GM12878 (cell line): ENCODE data around the gene MEN1. TPM values are rescaled to one million over a fixed set of nuclear protein-coding genes. Genes with fewer than 3 reads are reported as not detected.

Experiments
- ATAC-seq: fragments of 200-7000 bp; cut with Tn5 transposase; 3 replicates; pipeline ENCODE4 v1.9.1; 2020; ENCODE audit warnings: mild to moderate bottlenecking, moderate library complexity
- BruUV-seq: library from RNA; stranded (reverse); fragments of 400-500 nt; replicated peaks from 2 replicates; lab custom pipeline; 2021; lab: Mats Ljungman, UMichigan
- CTCF ChIA-PET: fragments of 300-600 bp; sonication (Branson Sonifier 250); formaldehyde crosslinking; extraction: SDS; loops from one replicate; lab custom pipeline; 2021; ENCODE audit warnings: inconsistent platforms; lab: Yijun Ruan, JAX
- POLR2A ChIA-PET: fragments of 350-600 bp; formaldehyde crosslinking; extraction: SDS; loops from one replicate; lab custom pipeline; 2021; ENCODE audit warnings: inconsistent platforms; lab: Charles Lee
- RAD21 ChIA-PET: fragments of 300-600 bp; sonication (Branson Sonifier 250); formaldehyde crosslinking; loops from one replicate; lab custom pipeline; 2023; ENCODE audit warnings: antibody characterized with exemption; ENCODE audit not compliant: unreplicated experiment; lab: Charles Lee
- SMC1A ChIA-PET: fragments of 300-600 bp; sonication (Branson Sonifier 250); formaldehyde crosslinking; loops from one replicate; lab custom pipeline; 2023; ENCODE audit not compliant: unreplicated experiment, uncharacterized antibody; lab: Charles Lee
- DNase-seq: peaks from one replicate; pipeline ENCODE4 v3.0.0-alpha.2; 2011; ENCODE audit warnings: low read depth, low spot score
- FAIRE-seq: peaks from 3 replicates; lab custom pipeline; 2011; peaks lifted over from hg19 to GRCh38; lab: Jason Lieb, UNC
- H2AFZ ChIP-seq: 2 replicates; pipeline ENCODE4 v1.6.0; 2011; ENCODE audit warnings: low read depth, low read length, control low read depth; ENCODE audit not compliant: control insufficient read depth
- H3K27ac ChIP-seq: 2 replicates; pipeline ENCODE4 v1.5.1; 2011; ENCODE audit warnings: control low read depth; ENCODE audit not compliant: control insufficient read depth, insufficient read depth
- H3K27me3 ChIP-seq, 2 experiments: replicated peaks in 1 of 2; 2 replicates each; pipeline versions ENCODE4 v1.6.0 to v1.6.1; 2011; ENCODE audit warnings: low read length in 1 of 2; ENCODE audit not compliant: control insufficient read depth in 2 of 2, insufficient read depth in 2 of 2
- H3K36me3 ChIP-seq, 2 experiments: 2 replicates each; pipeline ENCODE4 v1.5.1; 2011; ENCODE audit warnings: low read length in 1 of 2; ENCODE audit not compliant: control insufficient read depth in 2 of 2, insufficient read depth in 2 of 2
- H3K4me1 ChIP-seq: 2 replicates; pipeline ENCODE4 v1.6.1; 2011; ENCODE audit warnings: mild to moderate bottlenecking, low read length, moderate library complexity, mixed read lengths; ENCODE audit not compliant: control insufficient read depth, insufficient read depth
- H3K4me2 ChIP-seq: 2 replicates; pipeline ENCODE4 v1.6.0; 2011; ENCODE audit warnings: control low read depth; ENCODE audit not compliant: control insufficient read depth, insufficient read depth
- H3K4me3 ChIP-seq: fragments of 200-600 bp; sonication (generic); 2 replicates; pipeline ENCODE4 v1.5.1; 2016
- H3K79me2 ChIP-seq: 2 replicates; pipeline ENCODE4 v1.6.0; 2011; ENCODE audit warnings: low read length; ENCODE audit not compliant: control insufficient read depth, insufficient read depth
- H3K9ac ChIP-seq: 2 replicates; pipeline ENCODE4 v1.8.0; 2011; ENCODE audit warnings: low read length, control low read depth, mixed read lengths; ENCODE audit not compliant: control insufficient read depth, insufficient read depth
- H3K9me3 ChIP-seq: replicated peaks from 3 replicates; pipeline ENCODE4 v1.5.1; 2011; ENCODE audit warnings: mild to moderate bottlenecking, low read length; ENCODE audit not compliant: control insufficient read depth, insufficient read depth
- H4K20me1 ChIP-seq: 2 replicates; pipeline ENCODE4 v1.6.0; 2011; ENCODE audit not compliant: control insufficient read depth, insufficient read depth
- CBFB ChIP-seq: IDR thresholded peaks from 2 replicates; pipeline ENCODE4 v1.6.1; 2016; ENCODE audit warnings: antibody characterized with exemption, low read depth
- EGR1 ChIP-seq, 2 experiments: IDR thresholded peaks; 1 replicate in 1 of 2; 2 replicates in 1 of 2; pipeline ENCODE4 v1.6.1; 2011 to 2012; ENCODE audit warnings: low read depth in 2 of 2, low read length in 2 of 2, borderline replicate concordance in 1 of 2, mild to moderate bottlenecking in 1 of 2, moderate library complexity in 1 of 2
- HSF1 ChIP-seq: fragments of 150-350 bp; IDR thresholded peaks from 2 replicates; pipeline ENCODE4 v1.6.1; 2014; ENCODE audit warnings: mild to moderate bottlenecking, low read depth, low read length
- MTA3 ChIP-seq: IDR thresholded peaks from 2 replicates; pipeline ENCODE4 v1.6.1; 2012; ENCODE audit warnings: low read length, inconsistent platforms, borderline replicate concordance
- NFIC ChIP-seq: IDR thresholded peaks from 2 replicates; pipeline ENCODE4 v1.6.1; 2012; ENCODE audit warnings: low read depth, mild to moderate bottlenecking, inconsistent platforms, low read length, moderate library complexity
- NFYA ChIP-seq: IDR thresholded peaks from 2 replicates; pipeline ENCODE4 v1.6.1; 2011; ENCODE audit warnings: low read depth, mild to moderate bottlenecking, low read length, improper control_type of control experiment, borderline replicate concordance
- RELB ChIP-seq: fragments of 450-650 bp; IDR thresholded peaks from 2 replicates; pipeline ENCODE4 v1.6.1; 2017; ENCODE audit warnings: low read depth, mild to moderate bottlenecking, moderate library complexity
- SMAD1 ChIP-seq: fragments of 450-650 bp; IDR thresholded peaks from 2 replicates; pipeline ENCODE4 v1.6.1; 2018; ENCODE audit warnings: mild to moderate bottlenecking, low read depth; ENCODE audit not compliant: partially characterized antibody
- WGBS: methylation state at CpG from one replicate; pipeline ENCODE4 v1.1.6; 2016; ENCODE audit warnings: low lambda C conversion rate; ENCODE audit not compliant: insufficient replicate concordance, insufficient coverage; ENCODE audit errors: missing lambda C conversion rate; 5-methylcytosine and 5-hydroxymethylcytosine counted together
- in situ Hi-C: fragments of 300-500 bp; cut with MboI; formaldehyde crosslinking; loops from 9 replicates; pipeline ENCODE4 v1.14.3; 2018; ENCODE audit warnings: mixed read lengths
- intact Hi-C: fragments of 100-400 bp; cut with micrococcal nuclease; formaldehyde crosslinking; loops from one replicate; pipeline ENCODE4 v1.14.2; 2022; ENCODE audit not compliant: unreplicated experiment
- polyA plus RNA-seq, 11 experiments: library from polyadenylated mRNA; depleted of rRNA in 4 of 11; unstranded in 6 of 11; stranded (reverse) in 5 of 11; fragments of >200 nt; fragmentation: Nextera tagmentation in 4 of 11; fragmentation: Illumina TruSeq in 1 of 11; extraction: Ambion mirVana in 4 of 11; extraction: Trizol in 1 of 11; gene quantifications; 1 replicate in 1 of 11; 2 replicates in 10 of 11; pipeline versions ENCODE4 v1.2.1 to v1.2.3, GENCODE V29; 2011 to 2016; ENCODE audit warnings: inconsistent platforms in 2 of 11, missing spikeins in 2 of 11, low read depth in 1 of 11
- total RNA-seq, 4 experiments: library from RNA; depleted of rRNA in 3 of 4; stranded (reverse); fragments of >200 nt in 3 of 4; fragmentation: Illumina TruSeq in 1 of 4; extraction: Trizol in 1 of 4; gene quantifications; 2 replicates each; pipeline versions ENCODE4 v1.2.1 to v1.2.3, GENCODE V29; 2013 to 2021
- TF ChIP-seq, protein P1 (sequence below): IDR thresholded peaks from 2 replicates; pipeline ENCODE4 v1.6.1; 2011; ENCODE audit warnings: borderline replicate concordance, low read depth, mild to moderate bottlenecking, moderate library complexity, low read length; ENCODE audit not compliant: insufficient read depth, poor library complexity, severe bottlenecking

MEN1 gene
- total and polyA plus RNA-seq, 10 of the 15 experiments (the other 5 are each of a cell fraction or from before 2014, with no cell fraction given), result 2.5 to 39.7 (median 20.7) TPM

- H3K27me3 ChIP-seq, result no peaks in the 10 kb centered on the region
- H3K9me3 ChIP-seq, result no peaks in the 10 kb centered on the region
- no peak for FAIRE-seq
- no peaks in the 10 kb centered on the region for H3K4me1 ChIP-seq
- no TSS peak for BruUV-seq
- ChIA-PET RAD21 (no interaction called here), SMC1A (interaction anchor here (0.9 to 1.1 kb wide), 2 partner anchors 8 to 55 kb away, joined by 3 to 4 read pairs; no protein-coding TSS in a partner anchor), CTCF (interaction anchor here (0.8 to 1.1 kb wide), 2 partner anchors 9 to 11 kb away, joined by 3 to 5 read pairs; no protein-coding TSS in a partner anchor), POLR2A (no interaction called here)
- no peak for DNase-seq
- H3K9ac ChIP-seq, result no peak overlapping the region
- WGBS, result 74% methylated on average over 11 of the region's 11 CpGs
- TF ChIP-seq HSF1, result no peak
- TF ChIP-seq CBFB, result no peak
- TF ChIP-seq, protein P1, sequence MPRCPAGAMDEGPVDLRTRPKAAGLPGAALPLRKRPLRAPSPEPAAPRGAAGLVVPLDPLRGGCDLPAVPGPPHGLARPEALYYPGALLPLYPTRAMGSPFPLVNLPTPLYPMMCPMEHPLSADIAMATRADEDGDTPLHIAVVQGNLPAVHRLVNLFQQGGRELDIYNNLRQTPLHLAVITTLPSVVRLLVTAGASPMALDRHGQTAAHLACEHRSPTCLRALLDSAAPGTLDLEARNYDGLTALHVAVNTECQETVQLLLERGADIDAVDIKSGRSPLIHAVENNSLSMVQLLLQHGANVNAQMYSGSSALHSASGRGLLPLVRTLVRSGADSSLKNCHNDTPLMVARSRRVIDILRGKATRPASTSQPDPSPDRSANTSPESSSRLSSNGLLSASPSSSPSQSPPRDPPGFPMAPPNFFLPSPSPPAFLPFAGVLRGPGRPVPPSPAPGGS, result no peak
- TF ChIP-seq EGR1 (IDR thresholded peaks at IDR 0.05; ENCODE audit: borderline replicate concordance in 1 of 2, low read depth in 2 of 2, low read length in 2 of 2), result no peak
- TF ChIP-seq SMAD1, result no peak
- no peak for TF ChIP-seq NFYA
- TF ChIP-seq NFIC, result no peak
- TF ChIP-seq RELB, result no peak
- TF ChIP-seq MTA3, result no peak
- intact Hi-C loops, result no loop called here
- no peaks in the 10 kb centered on the region for H4K20me1 ChIP-seq
- H3K4me2 ChIP-seq, result no peak overlapping the region
- no peak overlapping the region for H3K27ac ChIP-seq
- H2AFZ ChIP-seq, result no peak overlapping the region
- ATAC-seq, result no peak
- H3K36me3 ChIP-seq, result peaks cover 5 to 20% of the 10 kb centered on the region in 2 experiments; a peak in 3 of 4 replicates
- H3K4me3 ChIP-seq, result no peak overlapping the region
- in situ Hi-C loops, result no loop called here
- no peaks in the 10 kb centered on the region for H3K79me2 ChIP-seq
Measured at GRCh38 chr11:64793271-64794160, 16.8 kb downstream of the MEN1 start.
